SKM-1 treated with dmso at 0.1 percent for 144 hours (cell line): Measurements from ENCODE around the gene DUSP9.
"Not testable (repeated sequence)": the region's sequence is repeated elsewhere in the genome, so short reads cannot be mapped to it uniquely, and the experiment has no call there.

Experiments
- DNase-seq: peaks from one replicate; lab custom pipeline; 2025; ENCODE audit not compliant: unreplicated experiment; lab: John Stamatoyannopoulos, UW

The DUSP9 gene

GRCh38 chrX:153646620-153647373, at the start of gene DUSP9:
TSS of gene DUSP9 (plus strand) at chrX:153647203. CDS start at chrX:153647954, 751 bp downstream.
- DNase-seq, result no peak

GRCh38 chrX:153598541-153599191, 48.3 kb upstream of the DUSP9 start, which contains the start of gene CCNQ:
TSS of gene CCNQ (minus strand) at chrX:153599139. CDS start at chrX:153599073, 66 bp downstream.
- DNase-seq, result no peak

GRCh38 chrX:153599192-153600031, 47.6 kb upstream of the DUSP9 start:
- peak; percentile 57 for DNase-seq

- no peak for DNase-seq
These were observed 47.0 kb upstream of the DUSP9 start for GRCh38 chrX:153600032-153600373.

GRCh38 chrX:153600921-153601320, 46.1 kb upstream of the DUSP9 start:
- no peak for DNase-seq

GRCh38 chrX:153601511-153602110, 45.4 kb upstream of the DUSP9 start:
- DNase-seq, result no peak

- no peak for DNase-seq
These were observed 44.4 kb upstream of the DUSP9 start for GRCh38 chrX:153602601-153603000.

- no peak for DNase-seq
These were observed 43.8 kb upstream of the DUSP9 start for GRCh38 chrX:153603131-153603656.

GRCh38 chrX:153604666-153605380, 42.2 kb upstream of the DUSP9 start:
- not testable (repeated sequence) for DNase-seq

GRCh38 chrX:153606503-153606902, 40.5 kb upstream of the DUSP9 start:
- DNase-seq, result no peak

GRCh38 chrX:153608376-153608775, 38.6 kb upstream of the DUSP9 start:
- no peak for DNase-seq

- DNase-seq, result no peak
These were observed 38.2 kb upstream of the DUSP9 start for GRCh38 chrX:153608806-153609205.

- DNase-seq, result peak; percentile 7
These were observed 36.8 kb upstream of the DUSP9 start for GRCh38 chrX:153609917-153610835.

- DNase-seq, result no peak
These were observed 36.2 kb upstream of the DUSP9 start for GRCh38 chrX:153610836-153611213.

- no peak for DNase-seq
These were observed 35.5 kb upstream of the DUSP9 start for GRCh38 chrX:153611298-153612095.

GRCh38 chrX:153612413-153612812, 34.6 kb upstream of the DUSP9 start:
- no peak for DNase-seq

- DNase-seq, result no peak
These were observed 32.2 kb upstream of the DUSP9 start for GRCh38 chrX:153614818-153615217.

- no peak for DNase-seq
These were observed 26.4 kb upstream of the DUSP9 start for GRCh38 chrX:153620576-153620975.
